ENCODE data around the gene S100A13.
"Not testable (repeated sequence)": the region's sequence is repeated elsewhere in the genome, so short reads cannot be mapped to it uniquely, and the experiment has no call there.

Gene S100A13

DNA sequence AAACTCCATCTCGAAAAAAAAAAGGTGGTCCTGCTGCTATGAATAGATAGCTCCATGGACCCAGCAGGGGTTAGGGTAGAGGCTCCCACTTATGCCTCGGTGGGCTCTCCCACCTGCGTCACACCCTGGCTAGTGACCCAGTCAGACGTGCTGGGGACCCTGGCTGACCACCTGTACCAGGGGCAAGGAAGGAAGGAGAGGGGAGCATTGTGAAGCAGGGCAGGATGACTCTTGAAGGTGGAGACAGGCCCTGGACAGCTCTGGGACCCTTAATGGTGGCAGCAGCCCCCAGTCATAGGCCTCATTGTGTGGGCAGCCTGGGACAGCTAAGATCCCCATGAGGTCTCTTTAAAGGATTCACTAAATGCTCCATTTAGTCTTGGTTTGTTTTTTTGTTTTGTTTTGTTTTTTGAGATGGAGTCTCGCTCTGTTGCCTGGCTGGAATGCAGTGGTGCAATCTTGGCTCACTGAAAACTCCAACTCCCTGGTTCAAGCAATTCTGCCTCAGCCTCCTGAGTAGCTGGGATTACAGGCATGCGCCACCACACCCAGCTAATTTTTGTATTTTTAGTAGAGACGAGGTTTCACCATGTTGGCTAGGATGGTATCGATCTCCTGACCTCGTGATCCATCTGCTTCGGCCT is 20.8 kb upstream of the S100A13 start:
- no peak for DNase-seq (ENCODE audit: low read depth)

- no peak for DNase-seq (ENCODE audit: low read depth)
Measured at GRCh38 chr1:153647346-153647714, 20.0 kb upstream of the S100A13 start.

DNA sequence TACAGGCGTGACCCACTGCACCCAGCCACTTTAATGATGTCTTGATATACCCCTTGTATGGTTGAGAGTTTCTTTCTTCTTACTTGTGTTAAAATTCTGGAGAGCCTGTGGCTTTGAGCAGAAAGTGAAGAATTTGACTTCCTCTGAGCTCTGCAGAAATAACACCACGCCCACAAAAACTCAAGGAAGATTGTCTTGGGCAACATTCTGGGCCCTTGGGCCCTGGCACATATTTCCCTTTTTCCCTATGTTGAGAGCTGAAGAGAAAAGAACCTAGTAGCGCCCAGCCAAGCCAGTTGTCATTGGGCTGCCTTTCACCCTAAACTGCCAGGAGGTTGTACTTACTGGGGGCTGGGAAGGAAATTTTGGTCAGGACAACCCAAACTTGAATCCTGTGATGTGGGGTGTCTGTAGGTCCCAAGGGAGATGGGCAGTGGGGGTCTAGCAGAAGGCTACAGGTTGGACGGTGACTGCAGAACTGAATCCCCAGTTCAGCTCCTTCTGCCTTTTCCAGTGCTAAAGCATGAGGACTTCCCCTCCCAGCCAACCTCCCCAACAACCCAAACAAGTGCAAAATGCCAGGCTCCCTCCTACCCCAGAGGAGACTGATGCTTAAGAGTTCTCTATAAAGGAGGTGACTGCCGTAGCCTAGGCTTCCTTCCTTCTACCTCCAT is 19.5 kb upstream of the S100A13 start:
- DNase-seq (ENCODE audit: low read depth), result no peak

DNA sequence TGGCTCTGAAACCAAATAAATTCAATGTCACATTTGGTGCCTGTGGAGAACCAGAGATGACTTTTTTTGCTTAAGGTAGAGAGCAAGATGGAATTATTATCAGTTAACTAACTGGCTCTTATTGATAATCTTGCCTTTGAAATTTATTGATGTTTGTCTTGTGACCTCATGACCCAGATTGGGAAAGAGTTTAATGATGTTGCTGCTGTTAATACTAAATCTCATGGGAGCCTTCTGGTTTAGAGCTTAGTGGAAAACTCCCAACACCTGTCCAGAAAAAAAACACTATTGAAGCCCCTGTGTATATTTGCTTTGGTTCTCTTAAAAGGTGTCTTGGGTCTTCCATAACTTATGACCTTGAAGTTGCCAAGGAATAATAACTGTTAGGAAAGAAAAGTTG is 16.5 kb upstream of the S100A13 start:
- no peak for DNase-seq (ENCODE audit: low read depth)

DNA sequence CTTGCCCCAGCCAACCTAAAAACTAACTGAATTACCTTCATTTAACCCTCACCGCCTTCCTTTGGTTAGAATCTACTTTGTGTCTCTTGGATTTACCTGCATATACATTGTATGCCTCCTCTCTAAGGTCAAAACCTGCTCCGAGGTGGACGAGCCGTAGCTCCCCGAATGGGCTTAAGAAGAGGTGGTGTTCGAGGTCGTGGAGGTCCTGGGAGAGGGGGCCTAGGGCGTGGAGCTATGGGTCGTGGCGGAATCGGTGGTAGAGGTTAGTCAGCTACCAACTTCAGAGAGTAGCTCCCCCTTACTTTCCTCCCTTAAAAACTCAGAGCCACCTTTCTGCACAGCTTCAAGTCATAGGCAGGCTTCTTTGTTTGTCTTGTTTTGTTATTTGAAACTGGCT is 15.8 kb upstream of the S100A13 start:
- no peak for DNase-seq (ENCODE audit: low read depth)

DNA sequence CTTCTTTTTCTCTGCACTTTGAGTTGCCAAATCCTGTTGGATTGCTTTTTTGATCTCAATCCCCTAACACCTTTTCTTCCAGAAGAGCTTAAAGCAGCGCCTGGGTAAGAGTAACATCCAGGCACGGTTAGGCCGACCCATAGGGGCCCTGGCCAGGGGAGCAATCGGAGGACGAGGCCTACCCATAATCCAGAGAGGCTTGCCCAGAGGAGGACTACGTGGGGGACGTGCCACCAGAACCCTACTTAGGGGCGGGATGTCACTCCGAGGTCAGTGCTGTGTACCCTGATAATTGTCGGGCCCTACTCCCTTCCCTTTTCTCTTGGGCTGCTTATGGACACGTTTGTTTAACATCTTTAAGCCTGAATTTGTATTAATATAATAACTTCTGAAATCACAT is 14.9 kb upstream of the S100A13 start:
- DNase-seq (ENCODE audit: low read depth), result no peak

GRCh38 chr1:153640861-153641260 is 13.6 kb upstream of the S100A13 start:
- no peak for DNase-seq (ENCODE audit: low read depth)

- not testable (repeated sequence) for DNase-seq (ENCODE audit: low read depth)
Measured at GRCh38 chr1:153640213-153640612, 12.9 kb upstream of the S100A13 start.

DNA sequence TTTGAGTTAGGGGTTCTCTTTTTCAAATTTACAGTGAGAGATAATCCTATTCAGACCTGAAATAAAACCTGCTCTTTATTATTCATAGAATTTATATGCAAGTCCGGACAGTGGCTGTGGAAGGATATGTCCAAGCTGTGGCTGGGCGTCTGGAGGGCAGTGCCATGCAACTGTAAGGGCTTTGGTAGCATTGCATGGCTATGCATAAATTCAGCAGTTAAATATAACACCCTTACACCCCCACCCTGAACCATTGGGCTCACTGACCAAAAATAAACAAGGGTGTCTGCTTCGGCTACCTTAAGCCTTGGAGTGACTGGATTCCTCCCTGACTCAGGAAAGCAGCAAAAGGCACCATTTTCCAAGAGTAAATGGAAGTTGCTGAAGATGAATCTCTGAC is 12.0 kb upstream of the S100A13 start:
- DNase-seq (ENCODE audit: low read depth), result no peak

DNA sequence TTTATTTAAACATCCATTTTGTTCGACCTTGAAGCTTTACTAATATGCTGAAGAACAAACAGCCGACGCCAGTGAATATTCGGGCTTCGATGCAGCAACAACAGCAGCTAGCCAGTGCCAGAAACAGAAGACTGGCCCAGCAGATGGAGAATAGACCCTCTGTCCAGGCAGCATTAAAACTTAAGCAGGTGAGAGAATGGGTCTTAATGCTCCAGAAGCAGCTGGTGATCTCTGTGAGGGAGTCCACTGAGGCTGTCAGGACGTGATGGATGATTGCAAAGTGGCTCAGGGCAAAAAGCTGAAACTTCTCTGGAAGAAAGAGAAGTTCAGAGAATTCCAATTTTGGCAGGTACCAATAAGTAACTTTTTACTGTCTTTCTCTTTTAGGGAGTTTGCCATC is 11.0 kb upstream of the S100A13 start:
- no peak for DNase-seq (ENCODE audit: low read depth)

DNA sequence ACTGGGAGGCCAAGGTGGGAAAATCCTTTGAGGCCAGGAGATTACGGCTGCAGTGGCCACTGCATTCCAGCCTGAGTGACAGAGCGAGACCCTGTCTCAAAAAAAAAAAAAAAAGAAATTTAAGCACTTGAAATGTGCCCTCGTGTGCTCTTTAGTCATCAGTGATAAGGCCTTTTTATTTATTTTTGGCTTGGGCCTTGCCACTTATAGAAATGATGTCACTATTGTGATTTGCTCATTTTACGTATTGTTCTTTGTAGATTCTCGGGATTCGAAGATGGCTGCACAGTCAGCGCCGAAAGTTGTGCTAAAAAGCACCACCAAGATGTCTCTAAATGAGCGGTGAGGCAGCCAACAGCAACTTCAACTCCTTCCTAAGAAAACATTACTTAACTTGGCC is 9.0 kb upstream of the S100A13 start:
- DNase-seq (ENCODE audit: low read depth), result no peak

DNA sequence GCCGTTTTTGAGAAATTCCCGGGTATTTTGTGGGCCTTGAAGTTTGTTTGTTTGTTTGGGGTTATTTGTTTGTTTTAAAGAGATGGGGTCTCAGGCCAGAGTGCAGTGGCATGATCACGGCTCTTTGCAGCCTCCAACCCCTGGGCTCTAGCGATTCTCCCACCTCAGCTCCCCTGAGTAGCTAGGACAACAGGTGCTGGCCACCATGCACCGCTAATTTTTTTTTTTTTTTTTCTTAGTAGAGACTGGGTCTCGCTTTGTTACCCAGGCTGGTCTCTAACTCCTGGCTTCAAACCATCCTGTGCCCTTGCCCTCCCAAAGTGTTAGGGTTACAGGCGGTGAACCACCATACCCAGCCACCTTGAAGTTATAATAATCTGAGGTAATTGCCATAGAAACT is 8.6 kb upstream of the S100A13 start:
- no peak for DNase-seq (ENCODE audit: low read depth)

- peak; percentile 97 for DNase-seq (ENCODE audit: low read depth)
Measured at GRCh38 chr1:153633754-153634665, 6.7 kb upstream of the S100A13 start, which contains the start of gene CHTOP. Gene CHTOP, plus strand, starts transcription at chr1:153634066. Its CDS starts 2,523 bp downstream, at chr1:153636589.

GRCh38 chr1:153633161-153633753 is 6.0 kb upstream of the S100A13 start:
- DNase-seq (ENCODE audit: low read depth), result no peak

GRCh38 chr1:153631047-153632022 is 4.0 kb upstream of the S100A13 start:
- DNase-seq (ENCODE audit: low read depth), result no peak

DNA sequence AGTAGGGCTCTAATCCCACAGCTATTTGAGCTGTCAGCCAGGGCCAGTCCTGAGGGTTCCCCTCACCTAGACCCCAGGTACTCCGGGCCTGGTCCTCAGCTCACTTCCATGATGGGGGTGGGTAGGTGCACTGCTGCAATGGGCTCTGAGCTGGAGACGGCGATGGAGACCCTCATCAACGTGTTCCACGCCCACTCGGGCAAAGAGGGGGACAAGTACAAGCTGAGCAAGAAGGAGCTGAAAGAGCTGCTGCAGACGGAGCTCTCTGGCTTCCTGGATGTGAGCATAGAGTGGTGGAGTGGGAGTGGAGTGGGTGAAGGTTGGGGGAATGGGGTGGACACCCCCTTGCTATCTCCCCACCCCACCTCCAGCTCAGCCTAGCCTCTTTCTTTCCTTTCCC is 3.1 kb upstream of the S100A13 start:
- no peak for DNase-seq (ENCODE audit: low read depth)

DNA sequence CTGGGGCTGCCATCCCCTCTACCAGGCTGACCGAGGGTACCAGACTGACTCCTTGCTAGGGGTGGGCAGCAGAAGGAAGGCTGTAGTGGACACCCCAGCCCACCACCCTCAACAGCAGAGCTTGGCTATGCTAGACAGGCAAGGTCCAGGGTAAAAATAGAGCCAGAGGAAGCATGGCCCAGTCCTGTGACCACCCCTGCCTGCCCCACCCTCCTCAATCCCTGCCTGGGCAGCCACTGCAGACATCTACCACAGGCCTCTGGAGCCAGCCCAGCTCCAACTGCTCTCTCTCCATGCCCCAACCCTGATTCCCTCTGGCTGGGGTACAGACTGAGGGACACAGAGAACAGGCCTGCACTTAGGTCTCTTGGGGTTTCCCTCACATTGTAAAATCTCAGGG is 2.7 kb upstream of the S100A13 start:
- no peak for DNase-seq (ENCODE audit: low read depth)

DNA sequence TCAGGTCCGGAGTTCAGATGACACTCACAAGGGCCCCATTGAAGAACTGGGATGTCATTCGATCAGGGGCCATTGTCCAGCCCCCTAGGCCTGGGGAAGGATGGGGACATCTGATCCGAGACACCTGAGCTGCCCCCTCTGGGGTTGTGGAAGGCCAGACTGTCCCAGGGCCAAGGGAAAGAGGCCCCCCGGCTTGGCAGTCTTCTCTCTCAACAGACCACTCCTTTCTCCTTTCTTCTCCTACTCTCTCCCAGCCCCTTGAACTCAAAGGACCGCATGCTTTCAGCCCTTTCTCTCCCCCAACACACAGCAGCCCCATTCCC is 2.0 kb upstream of the S100A13 start:
- DNase-seq (ENCODE audit: low read depth), result no peak

GRCh38 chr1:153628638-153629342 is 1.5 kb upstream of the S100A13 start:
- no peak for DNase-seq (ENCODE audit: low read depth)

GRCh38 chr1:153627715-153628626 is 666 bp upstream of the S100A13 start, which contains the start of gene S100A1:
Gene S100A1, plus strand, starts transcription at chr1:153628434. Its CDS starts 2,088 bp downstream, at chr1:153630522.
- no peak for DNase-seq (ENCODE audit: low read depth)

Measured in activated T-cell treated with anti-CD3 and anti-CD28 coated beads for 48 hours (primary cell).